Measurements from ENCODE around the gene CAMP.
A peak's percentile ranks its signal among the peaks of the same experiment; 100 is the strongest.

DNA sequence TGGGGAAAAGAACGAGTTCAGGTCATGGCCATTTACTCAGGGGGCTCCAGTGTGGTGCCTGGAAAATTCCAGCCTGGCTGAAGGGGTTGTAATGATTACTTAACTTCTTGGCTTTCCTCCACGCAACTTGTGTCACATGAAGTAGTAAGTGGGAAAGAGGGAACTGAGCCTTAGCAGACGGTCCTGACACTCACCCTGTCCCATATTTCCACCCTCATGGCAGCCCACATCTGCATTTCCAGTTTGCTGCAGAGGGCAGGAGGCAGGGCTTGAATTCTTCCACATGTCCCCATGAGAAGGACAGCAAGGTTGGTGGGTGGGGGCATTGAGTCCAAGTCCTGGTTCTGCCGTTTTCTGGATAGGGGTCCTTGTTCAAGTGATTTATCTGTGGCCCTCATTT is 7.8 kb upstream of the CAMP start:
- TF ChIP-seq, protein P1, sequence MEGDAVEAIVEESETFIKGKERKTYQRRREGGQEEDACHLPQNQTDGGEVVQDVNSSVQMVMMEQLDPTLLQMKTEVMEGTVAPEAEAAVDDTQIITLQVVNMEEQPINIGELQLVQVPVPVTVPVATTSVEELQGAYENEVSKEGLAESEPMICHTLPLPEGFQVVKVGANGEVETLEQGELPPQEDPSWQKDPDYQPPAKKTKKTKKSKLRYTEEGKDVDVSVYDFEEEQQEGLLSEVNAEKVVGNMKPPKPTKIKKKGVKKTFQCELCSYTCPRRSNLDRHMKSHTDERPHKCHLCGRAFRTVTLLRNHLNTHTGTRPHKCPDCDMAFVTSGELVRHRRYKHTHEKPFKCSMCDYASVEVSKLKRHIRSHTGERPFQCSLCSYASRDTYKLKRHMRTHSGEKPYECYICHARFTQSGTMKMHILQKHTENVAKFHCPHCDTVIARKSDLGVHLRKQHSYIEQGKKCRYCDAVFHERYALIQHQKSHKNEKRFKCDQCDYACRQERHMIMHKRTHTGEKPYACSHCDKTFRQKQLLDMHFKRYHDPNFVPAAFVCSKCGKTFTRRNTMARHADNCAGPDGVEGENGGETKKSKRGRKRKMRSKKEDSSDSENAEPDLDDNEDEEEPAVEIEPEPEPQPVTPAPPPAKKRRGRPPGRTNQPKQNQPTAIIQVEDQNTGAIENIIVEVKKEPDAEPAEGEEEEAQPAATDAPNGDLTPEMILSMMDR (CRISPR knock-in tag; IDR thresholded peaks at IDR 0.05) = no peak
- TF ChIP-seq KDM5B (CRISPR knock-in tag; IDR thresholded peaks at IDR 0.05; ENCODE audit: borderline replicate concordance) (no peak), TRIM24 (CRISPR knock-in tag; IDR thresholded peaks at IDR 0.05) (no peak), MAZ (IDR thresholded peaks at IDR 0.05; ENCODE audit: borderline replicate concordance, low read depth, low read length) (no peak), MAZ (CRISPR knock-in tag; IDR thresholded peaks at IDR 0.05; ENCODE audit: low read depth) (no peak), ZSCAN31 (CRISPR knock-in tag; IDR thresholded peaks at IDR 0.05; ENCODE audit: low read depth) (no peak), MEIS1 (CRISPR knock-in tag; IDR thresholded peaks at IDR 0.05; ENCODE audit: borderline replicate concordance) (no peak), EP300 (IDR thresholded peaks at IDR 0.05; ENCODE audit: low read depth in 2 of 2, low read length in 2 of 2) (no peak; a peak in 1 of 4 replicates), EP300 (CRISPR knock-in tag; IDR thresholded peaks at IDR 0.05; ENCODE audit: borderline replicate concordance) (no peak), EZH2 (conservative IDR thresholded peaks at IDR 0.05; ENCODE audit: low read depth, low read length) (no peak), ZNF24 (IDR thresholded peaks at IDR 0.05) (no peak), MTF2 (CRISPR knock-in tag; IDR thresholded peaks at IDR 0.05; ENCODE audit: borderline replicate concordance) (no peak), ZNF672 (CRISPR knock-in tag; IDR thresholded peaks at IDR 0.05) (no peak)
- TF ChIP-seq, protein P2, sequence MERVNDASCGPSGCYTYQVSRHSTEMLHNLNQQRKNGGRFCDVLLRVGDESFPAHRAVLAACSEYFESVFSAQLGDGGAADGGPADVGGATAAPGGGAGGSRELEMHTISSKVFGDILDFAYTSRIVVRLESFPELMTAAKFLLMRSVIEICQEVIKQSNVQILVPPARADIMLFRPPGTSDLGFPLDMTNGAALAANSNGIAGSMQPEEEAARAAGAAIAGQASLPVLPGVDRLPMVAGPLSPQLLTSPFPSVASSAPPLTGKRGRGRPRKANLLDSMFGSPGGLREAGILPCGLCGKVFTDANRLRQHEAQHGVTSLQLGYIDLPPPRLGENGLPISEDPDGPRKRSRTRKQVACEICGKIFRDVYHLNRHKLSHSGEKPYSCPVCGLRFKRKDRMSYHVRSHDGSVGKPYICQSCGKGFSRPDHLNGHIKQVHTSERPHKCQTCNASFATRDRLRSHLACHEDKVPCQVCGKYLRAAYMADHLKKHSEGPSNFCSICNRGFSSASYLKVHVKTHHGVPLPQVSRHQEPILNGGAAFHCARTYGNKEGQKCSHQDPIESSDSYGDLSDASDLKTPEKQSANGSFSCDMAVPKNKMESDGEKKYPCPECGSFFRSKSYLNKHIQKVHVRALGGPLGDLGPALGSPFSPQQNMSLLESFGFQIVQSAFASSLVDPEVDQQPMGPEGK (CRISPR knock-in tag; IDR thresholded peaks at IDR 0.05) = 0 out of 2 replicates have a peak, but pooled peaks have one; percentile 13
- TF ChIP-seq, protein P3, sequence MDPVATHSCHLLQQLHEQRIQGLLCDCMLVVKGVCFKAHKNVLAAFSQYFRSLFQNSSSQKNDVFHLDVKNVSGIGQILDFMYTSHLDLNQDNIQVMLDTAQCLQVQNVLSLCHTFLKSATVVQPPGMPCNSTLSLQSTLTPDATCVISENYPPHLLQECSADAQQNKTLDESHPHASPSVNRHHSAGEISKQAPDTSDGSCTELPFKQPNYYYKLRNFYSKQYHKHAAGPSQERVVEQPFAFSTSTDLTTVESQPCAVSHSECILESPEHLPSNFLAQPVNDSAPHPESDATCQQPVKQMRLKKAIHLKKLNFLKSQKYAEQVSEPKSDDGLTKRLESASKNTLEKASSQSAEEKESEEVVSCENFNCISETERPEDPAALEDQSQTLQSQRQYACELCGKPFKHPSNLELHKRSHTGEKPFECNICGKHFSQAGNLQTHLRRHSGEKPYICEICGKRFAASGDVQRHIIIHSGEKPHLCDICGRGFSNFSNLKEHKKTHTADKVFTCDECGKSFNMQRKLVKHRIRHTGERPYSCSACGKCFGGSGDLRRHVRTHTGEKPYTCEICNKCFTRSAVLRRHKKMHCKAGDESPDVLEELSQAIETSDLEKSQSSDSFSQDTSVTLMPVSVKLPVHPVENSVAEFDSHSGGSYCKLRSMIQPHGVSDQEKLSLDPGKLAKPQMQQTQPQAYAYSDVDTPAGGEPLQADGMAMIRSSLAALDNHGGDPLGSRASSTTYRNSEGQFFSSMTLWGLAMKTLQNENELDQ (CRISPR knock-in tag; IDR thresholded peaks at IDR 0.05; ENCODE audit: borderline replicate concordance) = no peak
- TF ChIP-seq, protein P4, sequence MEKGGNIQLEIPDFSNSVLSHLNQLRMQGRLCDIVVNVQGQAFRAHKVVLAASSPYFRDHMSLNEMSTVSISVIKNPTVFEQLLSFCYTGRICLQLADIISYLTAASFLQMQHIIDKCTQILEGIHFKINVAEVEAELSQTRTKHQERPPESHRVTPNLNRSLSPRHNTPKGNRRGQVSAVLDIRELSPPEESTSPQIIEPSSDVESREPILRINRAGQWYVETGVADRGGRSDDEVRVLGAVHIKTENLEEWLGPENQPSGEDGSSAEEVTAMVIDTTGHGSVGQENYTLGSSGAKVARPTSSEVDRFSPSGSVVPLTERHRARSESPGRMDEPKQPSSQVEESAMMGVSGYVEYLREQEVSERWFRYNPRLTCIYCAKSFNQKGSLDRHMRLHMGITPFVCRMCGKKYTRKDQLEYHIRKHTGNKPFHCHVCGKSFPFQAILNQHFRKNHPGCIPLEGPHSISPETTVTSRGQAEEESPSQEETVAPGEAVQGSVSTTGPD (CRISPR knock-in tag; IDR thresholded peaks at IDR 0.05) = no peak

Measured in HepG2 (cell line).